SH-SY5Y (cell line): ENCODE results near the gene RASA2.

Source experiments
- GATA2 ChIP-seq: IDR thresholded peaks from 2 replicates; pipeline ENCODE4 v1.6.1; 2011; ENCODE audit warnings: mild to moderate bottlenecking, low read depth, low read length
- GATA3 ChIP-seq: IDR thresholded peaks from 2 replicates; pipeline ENCODE4 v1.6.1; 2011; ENCODE audit warnings: low read depth, mild to moderate bottlenecking, low read length, moderate library complexity

GRCh38 chr3:141486496-141486745 lies 406 bp upstream of the RASA2 start:
- TF ChIP-seq GATA2 (no peak), GATA3 (no peak)
